K562 (cell line): ENCODE data around the gene KIAA1210. TPM values are rescaled to one million over a fixed set of nuclear protein-coding genes. Genes with fewer than 3 reads are reported as not detected.

Experiments
- HLTF ChIP-seq: fragments of 450-650 bp; IDR thresholded peaks from 2 replicates; pipeline ENCODE4 v1.6.1; 2016
- KAT2B ChIP-seq: IDR thresholded peaks from one replicate; pipeline ENCODE4 v1.6.1; 2012; ENCODE audit warnings: low read depth, mild to moderate bottlenecking, control low read depth, inconsistent platforms, low read length, moderate library complexity
- KDM4B ChIP-seq, 2 experiments: fragments of 450-650 bp in 1 of 2; sonication (generic) in 1 of 2; IDR thresholded peaks; 2 replicates each; pipeline ENCODE4 v1.6.1; 2016 to 2017; ENCODE audit warnings: borderline replicate concordance in 2 of 2, antibody characterized with exemption in 1 of 2, low read depth in 1 of 2, mild to moderate bottlenecking in 1 of 2
- SLC30A9 ChIP-seq: fragments of 250-450 bp; sonication (Bioruptor Pico); IDR thresholded peaks from 2 replicates; pipeline ENCODE4 v1.8.0; 2022; ENCODE audit warnings: mild to moderate bottlenecking, moderate library complexity
- TCFL5 ChIP-seq: fragments of 250-450 bp; sonication (Bioruptor Pico); conservative IDR thresholded peaks from 2 replicates; pipeline ENCODE4 v1.6.1; 2021; ENCODE audit warnings: mild to moderate bottlenecking, moderate library complexity, matching md5 sums
- TEAD4 ChIP-seq, 2 experiments: sonication (generic) in 1 of 2; formaldehyde crosslinking in 1 of 2; IDR thresholded peaks; 2 replicates each; pipeline versions ENCODE4 v1.6.1 to v1.8.0; 2012 to 2022; ENCODE audit warnings: borderline replicate concordance in 1 of 2, inconsistent platforms in 1 of 2, low read length in 1 of 2, mild to moderate bottlenecking in 1 of 2, missing genetic modification reagents in 1 of 2
- THRAP3 ChIP-seq: fragments of 450-650 bp; IDR thresholded peaks from 2 replicates; pipeline ENCODE4 v1.6.1; 2016; ENCODE audit warnings: mild to moderate bottlenecking, inconsistent platforms, borderline replicate concordance
- ZNF212 ChIP-seq: fragments of 450-650 bp; formaldehyde crosslinking; IDR thresholded peaks from 2 replicates; pipeline ENCODE4 v1.4.0; 2020; ENCODE audit warnings: mild to moderate bottlenecking
- polyA plus RNA-seq, 8 experiments: library from polyadenylated mRNA; depleted of rRNA in 4 of 8; stranded (reverse) in 5 of 8; unstranded in 3 of 8; fragments of >200 nt; fragmentation: Nextera tagmentation in 2 of 8; fragmentation: Illumina TruSeq in 1 of 8; extraction: Ambion mirVana in 2 of 8; extraction: Trizol in 1 of 8; gene quantifications; 2 replicates each; pipeline versions ENCODE4 v1.2.1 to v1.2.3, GENCODE V29; 2011 to 2014; ENCODE audit warnings: inconsistent platforms in 1 of 8, missing spikeins in 1 of 8
- total RNA-seq, 7 experiments: library from RNA; depleted of rRNA in 6 of 7; stranded (reverse); fragments of >200 nt in 6 of 7; fragmentation: Illumina TruSeq in 2 of 7; extraction: Trizol in 2 of 7; gene quantifications; 2 replicates each; pipeline versions ENCODE4 v1.2.1 to v1.2.3, GENCODE V29; 2011 to 2021; ENCODE audit warnings: low replicate concordance in 1 of 7
- TF ChIP-seq, protein P1 (sequence below): fragments of 200-600 bp; sonication (generic); IDR thresholded peaks from one replicate; pipeline ENCODE4 v1.6.1; 2012; ENCODE audit warnings: mild to moderate bottlenecking, low read depth, low read length, inconsistent platforms

KIAA1210 gene
- total and polyA plus RNA-seq, 9 of the 15 experiments (the other 6 are each of a cell fraction or from before 2014, with no cell fraction given): not detected

DNA sequence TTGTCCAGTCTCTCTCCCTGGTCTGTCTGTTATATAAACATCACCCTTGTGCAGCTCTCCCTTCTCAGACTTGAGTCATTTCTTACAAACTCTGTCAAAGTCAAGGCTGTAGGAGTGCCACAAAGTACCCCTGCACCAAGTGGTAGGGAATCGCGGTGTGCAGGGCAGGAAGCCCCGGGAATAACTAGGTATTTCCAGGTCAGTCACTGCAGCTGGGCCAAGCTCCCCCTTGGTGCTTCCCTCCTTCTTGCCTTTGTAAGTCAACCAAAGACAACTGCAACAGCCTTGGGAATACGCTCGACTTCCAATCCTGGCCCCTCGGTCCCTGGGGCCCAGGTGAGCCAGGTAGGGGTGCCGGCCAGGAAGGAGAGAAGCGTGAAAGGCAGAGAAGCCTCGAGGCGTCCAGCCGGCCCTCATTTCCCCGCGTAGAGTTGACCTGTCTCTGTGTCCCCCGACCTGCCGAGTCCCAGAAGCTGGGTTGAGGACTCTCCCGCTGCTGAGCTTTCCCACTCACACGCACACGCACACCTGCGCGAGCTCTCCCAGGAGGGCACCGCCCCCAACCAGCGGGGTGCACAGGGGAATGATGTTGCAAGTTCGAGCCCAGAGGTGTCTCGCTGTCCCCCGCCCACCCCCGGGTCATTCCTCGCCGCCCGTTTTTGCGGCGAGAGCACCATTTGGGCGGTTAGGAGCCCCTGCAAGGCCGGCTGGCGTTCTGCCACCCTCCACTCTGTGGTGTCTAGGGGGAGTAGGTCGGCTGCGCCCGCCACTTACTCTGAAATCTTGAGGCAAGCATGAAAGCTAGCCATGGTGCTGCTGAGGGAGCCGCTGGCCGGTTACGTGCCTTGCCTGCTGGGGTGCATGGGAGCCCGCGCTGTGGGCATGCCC lies 22.8 kb upstream of the KIAA1210 start (continued):
- TF ChIP-seq, protein P1, sequence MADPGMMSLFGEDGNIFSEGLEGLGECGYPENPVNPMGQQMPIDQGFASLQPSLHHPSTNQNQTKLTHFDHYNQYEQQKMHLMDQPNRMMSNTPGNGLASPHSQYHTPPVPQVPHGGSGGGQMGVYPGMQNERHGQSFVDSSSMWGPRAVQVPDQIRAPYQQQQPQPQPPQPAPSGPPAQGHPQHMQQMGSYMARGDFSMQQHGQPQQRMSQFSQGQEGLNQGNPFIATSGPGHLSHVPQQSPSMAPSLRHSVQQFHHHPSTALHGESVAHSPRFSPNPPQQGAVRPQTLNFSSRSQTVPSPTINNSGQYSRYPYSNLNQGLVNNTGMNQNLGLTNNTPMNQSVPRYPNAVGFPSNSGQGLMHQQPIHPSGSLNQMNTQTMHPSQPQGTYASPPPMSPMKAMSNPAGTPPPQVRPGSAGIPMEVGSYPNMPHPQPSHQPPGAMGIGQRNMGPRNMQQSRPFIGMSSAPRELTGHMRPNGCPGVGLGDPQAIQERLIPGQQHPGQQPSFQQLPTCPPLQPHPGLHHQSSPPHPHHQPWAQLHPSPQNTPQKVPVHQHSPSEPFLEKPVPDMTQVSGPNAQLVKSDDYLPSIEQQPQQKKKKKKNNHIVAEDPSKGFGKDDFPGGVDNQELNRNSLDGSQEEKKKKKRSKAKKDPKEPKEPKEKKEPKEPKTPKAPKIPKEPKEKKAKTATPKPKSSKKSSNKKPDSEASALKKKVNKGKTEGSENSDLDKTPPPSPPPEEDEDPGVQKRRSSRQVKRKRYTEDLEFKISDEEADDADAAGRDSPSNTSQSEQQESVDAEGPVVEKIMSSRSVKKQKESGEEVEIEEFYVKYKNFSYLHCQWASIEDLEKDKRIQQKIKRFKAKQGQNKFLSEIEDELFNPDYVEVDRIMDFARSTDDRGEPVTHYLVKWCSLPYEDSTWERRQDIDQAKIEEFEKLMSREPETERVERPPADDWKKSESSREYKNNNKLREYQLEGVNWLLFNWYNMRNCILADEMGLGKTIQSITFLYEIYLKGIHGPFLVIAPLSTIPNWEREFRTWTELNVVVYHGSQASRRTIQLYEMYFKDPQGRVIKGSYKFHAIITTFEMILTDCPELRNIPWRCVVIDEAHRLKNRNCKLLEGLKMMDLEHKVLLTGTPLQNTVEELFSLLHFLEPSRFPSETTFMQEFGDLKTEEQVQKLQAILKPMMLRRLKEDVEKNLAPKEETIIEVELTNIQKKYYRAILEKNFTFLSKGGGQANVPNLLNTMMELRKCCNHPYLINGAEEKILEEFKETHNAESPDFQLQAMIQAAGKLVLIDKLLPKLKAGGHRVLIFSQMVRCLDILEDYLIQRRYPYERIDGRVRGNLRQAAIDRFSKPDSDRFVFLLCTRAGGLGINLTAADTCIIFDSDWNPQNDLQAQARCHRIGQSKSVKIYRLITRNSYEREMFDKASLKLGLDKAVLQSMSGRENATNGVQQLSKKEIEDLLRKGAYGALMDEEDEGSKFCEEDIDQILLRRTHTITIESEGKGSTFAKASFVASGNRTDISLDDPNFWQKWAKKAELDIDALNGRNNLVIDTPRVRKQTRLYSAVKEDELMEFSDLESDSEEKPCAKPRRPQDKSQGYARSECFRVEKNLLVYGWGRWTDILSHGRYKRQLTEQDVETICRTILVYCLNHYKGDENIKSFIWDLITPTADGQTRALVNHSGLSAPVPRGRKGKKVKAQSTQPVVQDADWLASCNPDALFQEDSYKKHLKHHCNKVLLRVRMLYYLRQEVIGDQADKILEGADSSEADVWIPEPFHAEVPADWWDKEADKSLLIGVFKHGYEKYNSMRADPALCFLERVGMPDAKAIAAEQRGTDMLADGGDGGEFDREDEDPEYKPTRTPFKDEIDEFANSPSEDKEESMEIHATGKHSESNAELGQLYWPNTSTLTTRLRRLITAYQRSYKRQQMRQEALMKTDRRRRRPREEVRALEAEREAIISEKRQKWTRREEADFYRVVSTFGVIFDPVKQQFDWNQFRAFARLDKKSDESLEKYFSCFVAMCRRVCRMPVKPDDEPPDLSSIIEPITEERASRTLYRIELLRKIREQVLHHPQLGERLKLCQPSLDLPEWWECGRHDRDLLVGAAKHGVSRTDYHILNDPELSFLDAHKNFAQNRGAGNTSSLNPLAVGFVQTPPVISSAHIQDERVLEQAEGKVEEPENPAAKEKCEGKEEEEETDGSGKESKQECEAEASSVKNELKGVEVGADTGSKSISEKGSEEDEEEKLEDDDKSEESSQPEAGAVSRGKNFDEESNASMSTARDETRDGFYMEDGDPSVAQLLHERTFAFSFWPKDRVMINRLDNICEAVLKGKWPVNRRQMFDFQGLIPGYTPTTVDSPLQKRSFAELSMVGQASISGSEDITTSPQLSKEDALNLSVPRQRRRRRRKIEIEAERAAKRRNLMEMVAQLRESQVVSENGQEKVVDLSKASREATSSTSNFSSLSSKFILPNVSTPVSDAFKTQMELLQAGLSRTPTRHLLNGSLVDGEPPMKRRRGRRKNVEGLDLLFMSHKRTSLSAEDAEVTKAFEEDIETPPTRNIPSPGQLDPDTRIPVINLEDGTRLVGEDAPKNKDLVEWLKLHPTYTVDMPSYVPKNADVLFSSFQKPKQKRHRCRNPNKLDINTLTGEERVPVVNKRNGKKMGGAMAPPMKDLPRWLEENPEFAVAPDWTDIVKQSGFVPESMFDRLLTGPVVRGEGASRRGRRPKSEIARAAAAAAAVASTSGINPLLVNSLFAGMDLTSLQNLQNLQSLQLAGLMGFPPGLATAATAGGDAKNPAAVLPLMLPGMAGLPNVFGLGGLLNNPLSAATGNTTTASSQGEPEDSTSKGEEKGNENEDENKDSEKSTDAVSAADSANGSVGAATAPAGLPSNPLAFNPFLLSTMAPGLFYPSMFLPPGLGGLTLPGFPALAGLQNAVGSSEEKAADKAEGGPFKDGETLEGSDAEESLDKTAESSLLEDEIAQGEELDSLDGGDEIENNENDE: no peak
- TF ChIP-seq TCFL5 (CRISPR knock-in tag) (no peak), TEAD4 (IDR thresholded peaks at IDR 0.05; ENCODE audit: low read length) (no peak), TEAD4 (CRISPR knock-in tag; IDR thresholded peaks at IDR 0.05; ENCODE audit: borderline replicate concordance) (no peak), KAT2B (no peak), SLC30A9 (CRISPR knock-in tag) (no peak), KDM4B (IDR thresholded peaks at IDR 0.05; ENCODE audit: borderline replicate concordance in 2 of 2, low read depth in 1 of 2) (no peak), THRAP3 (no peak), HLTF (no peak), ZNF212 (CRISPR knock-in tag) (no peak)
